ENCODE measurements around the gene MNT. TPM values are rescaled to one million over a fixed set of nuclear protein-coding genes. Genes with fewer than 3 reads are reported as not detected.
A peak's percentile ranks its signal among the peaks of the same experiment; 100 is the strongest.

MNT gene
- total RNA-seq, 1 experiment from 2014 or later, result 32.1 TPM

GRCh38 chr17:2406903-2407790 lies 6.3 kb upstream of the MNT start:
- Histone ChIP-seq H3K4me3 (ENCODE audit: low read depth, low read length, poor library complexity, severe bottlenecking) (no peak overlapping the region), H3K4me1 (ENCODE audit: insufficient read depth, low read length, poor library complexity, severe bottlenecking) (peaks cover 51% of the 10 kb centered on the region), H3K9me3 (ENCODE audit: low read depth, low read length, poor library complexity, severe bottlenecking) (no peaks in the 10 kb centered on the region), H3K36me3 (ENCODE audit: insufficient read depth, low read length, poor library complexity, severe bottlenecking) (no peaks in the 10 kb centered on the region), H3K27ac (ENCODE audit: low read depth, low read length, poor library complexity, severe bottlenecking) (peak overlapping the region; percentile 75), H3K27me3 (replicated peaks; ENCODE audit: insufficient read depth, low read depth, low read length, poor library complexity) (no peaks in the 10 kb centered on the region)
- no peak for DNase-seq (ENCODE audit: low spot score)
- intact Hi-C loops (cut with micrococcal nuclease; ENCODE audit: unreplicated experiment), result no loop called here
- TF ChIP-seq CTCF (conservative IDR thresholded peaks at IDR 0.05; ENCODE audit: low read depth, low read length) (no peak), EZH2 (IDR thresholded peaks at IDR 0.05; ENCODE audit: borderline replicate concordance, low read depth, low read length, poor library complexity, severe bottlenecking) (no peak)
- CTCF ChIA-PET, result interaction anchor here (0.6 to 1.0 kb wide), 3 partner anchors 9 to 832 kb away, joined by 3 to 6 read pairs (median 4); no protein-coding TSS in a partner anchor
- no TSS peak for BruUV-seq (replicated peaks)
- POLR2A ChIA-PET (ENCODE audit: low non-redundant PET), result interaction anchor here (0.6 to 0.8 kb wide), 2 partner anchors 9 to 304 kb away, joined by 4 to 5 read pairs; no protein-coding TSS in a partner anchor

- no TSS peak for BruUV-seq (replicated peaks)
- H3K4me1 ChIP-seq (ENCODE audit: insufficient read depth, low read length, poor library complexity, severe bottlenecking), result peaks cover 52% of the 10 kb centered on the region
- no peaks in the 10 kb centered on the region for H3K27me3 ChIP-seq (replicated peaks; ENCODE audit: insufficient read depth, low read depth, low read length, poor library complexity)
- no peaks in the 10 kb centered on the region for H3K9me3 ChIP-seq (ENCODE audit: low read depth, low read length, poor library complexity, severe bottlenecking)
- intact Hi-C loops (cut with micrococcal nuclease; ENCODE audit: unreplicated experiment), result no loop called here
- H3K36me3 ChIP-seq (ENCODE audit: insufficient read depth, low read length, poor library complexity, severe bottlenecking), result no peaks in the 10 kb centered on the region
- POLR2A ChIA-PET (ENCODE audit: low non-redundant PET), result interaction anchor here (0.6 kb wide), 1 partner anchor 305 kb away, joined by 4 read pairs; no protein-coding TSS in a partner anchor
- TF ChIP-seq EZH2 (IDR thresholded peaks at IDR 0.05; ENCODE audit: borderline replicate concordance, low read depth, low read length, poor library complexity, severe bottlenecking) (no peak), CTCF (conservative IDR thresholded peaks at IDR 0.05; ENCODE audit: low read depth, low read length) (no peak)
- no peak overlapping the region for H3K4me3 ChIP-seq (ENCODE audit: low read depth, low read length, poor library complexity, severe bottlenecking)
- CTCF ChIA-PET, result interaction anchor here (0.6 to 1.0 kb wide), 2 partner anchors 10 to 832 kb away, joined by 3 to 6 read pairs; no protein-coding TSS in a partner anchor
- no peak for DNase-seq (ENCODE audit: low spot score)
- H3K27ac ChIP-seq (ENCODE audit: low read depth, low read length, poor library complexity, severe bottlenecking), result peak overlapping the region; percentile 75
Observed at GRCh38 chr17:2406271-2406902, 5.5 kb upstream of the MNT start.

GRCh38 chr17:2405247-2405926 lies 4.5 kb upstream of the MNT start:
- no peaks in the 10 kb centered on the region for H3K9me3 ChIP-seq (ENCODE audit: low read depth, low read length, poor library complexity, severe bottlenecking)
- H3K27ac ChIP-seq (ENCODE audit: low read depth, low read length, poor library complexity, severe bottlenecking), result peak overlapping the region; percentile 75
- intact Hi-C loops (cut with micrococcal nuclease; ENCODE audit: unreplicated experiment), result no loop called here
- POLR2A ChIA-PET (ENCODE audit: low non-redundant PET), result no interaction called here
- H3K36me3 ChIP-seq (ENCODE audit: insufficient read depth, low read length, poor library complexity, severe bottlenecking), result no peaks in the 10 kb centered on the region
- CTCF ChIA-PET, result interaction anchor here (1.6 kb wide), 1 partner anchor 11 kb away, joined by 8 read pairs; no protein-coding TSS in a partner anchor
- no peak overlapping the region for H3K4me3 ChIP-seq (ENCODE audit: low read depth, low read length, poor library complexity, severe bottlenecking)
- BruUV-seq (replicated peaks), result no TSS peak
- no peak for TF ChIP-seq CTCF (conservative IDR thresholded peaks at IDR 0.05; ENCODE audit: low read depth, low read length)
- DNase-seq (ENCODE audit: low spot score), result peak; percentile 92
- H3K27me3 ChIP-seq (replicated peaks; ENCODE audit: insufficient read depth, low read depth, low read length, poor library complexity), result no peaks in the 10 kb centered on the region
- H3K4me1 ChIP-seq (ENCODE audit: insufficient read depth, low read length, poor library complexity, severe bottlenecking), result peaks cover 52% of the 10 kb centered on the region

All from A673 (cell line).